Breast epithelium (tissue), 4 donors: Measurements from ENCODE around the gene SYN1. TPM values are rescaled to one million over a fixed set of nuclear protein-coding genes. Genes with fewer than 3 reads are reported as not detected.

Source experiments
- DNase-seq, 2 donors: peaks; one replicate each; pipeline ENCODE4 v3.0.0-alpha.2; 2019; ENCODE audit warnings: low spot score in 2 of 2
- H3K27ac ChIP-seq, 2 donors: fragments of 200-600 bp; sonication (generic) in 1 of 2; one replicate each; pipeline ENCODE4 v1.5.1; 2016 to 2019; ENCODE audit warnings: mild to moderate bottlenecking in 1 of 2
- H3K27me3 ChIP-seq, 2 donors: fragments of 200-600 bp; sonication (generic) in 1 of 2; one replicate each; pipeline versions ENCODE4 v1.5.1 to v1.6.0; 2017 to 2019; ENCODE audit warnings: control low read depth in 1 of 2, mild to moderate bottlenecking in 1 of 2
- H3K36me3 ChIP-seq: fragments of 200-600 bp; one replicate; pipeline ENCODE4 v1.5.1; 2019
- H3K4me1 ChIP-seq, 2 donors: fragments of 200-600 bp; sonication (generic); one replicate each; pipeline ENCODE4 v1.5.1; 2016 to 2019; ENCODE audit warnings: control low read depth in 1 of 2
- H3K4me3 ChIP-seq, 3 donors: fragments of 200-600 bp; sonication (generic); 1 replicate in 2 of 3; 2 replicates in 1 of 3; pipeline ENCODE4 v1.5.1; 2016 to 2019; ENCODE audit warnings: mild to moderate bottlenecking in 3 of 3, moderate library complexity in 2 of 3
- H3K9me3 ChIP-seq, 2 donors: fragments of 200-600 bp; sonication (generic) in 1 of 2; one replicate each; pipeline ENCODE4 v1.5.1; 2016 to 2019; ENCODE audit warnings: control low read depth in 1 of 2
- POLR2A ChIP-seq: fragments of 450-650 bp; IDR thresholded peaks from one replicate; pipeline ENCODE4 v1.6.1; 2016; ENCODE audit warnings: antibody characterized with exemption, mild to moderate bottlenecking, moderate library complexity
- POLR2AphosphoS5 ChIP-seq, 3 donors: sonication (generic); formaldehyde crosslinking; IDR thresholded peaks; one replicate each; pipeline ENCODE4 v1.6.1; 2017; ENCODE audit warnings: antibody characterized with exemption in 3 of 3
- intact Hi-C: fragments of 100-400 bp; cut with DNase I; formaldehyde crosslinking; loops from one replicate; pipeline ENCODE4 v1.15.1; 2023; ENCODE audit warnings: low total_unique reads
- total RNA-seq, 3 donors: library from RNA; depleted of rRNA; stranded (reverse); fragments of >200 nt; gene quantifications; one replicate each; pipeline ENCODE4 v1.1.0, GENCODE V29; 2016
- TF ChIP-seq, protein P1 (sequence below), 3 donors: fragments of 450-650 bp; IDR thresholded peaks; one replicate each; pipeline ENCODE4 v1.5.1; 2016 to 2017; ENCODE audit warnings: antibody characterized with exemption in 3 of 3, mild to moderate bottlenecking in 3 of 3, moderate library complexity in 3 of 3

SYN1 gene
- total RNA-seq, 3 donors from 2014 or later = not detected

DNA sequence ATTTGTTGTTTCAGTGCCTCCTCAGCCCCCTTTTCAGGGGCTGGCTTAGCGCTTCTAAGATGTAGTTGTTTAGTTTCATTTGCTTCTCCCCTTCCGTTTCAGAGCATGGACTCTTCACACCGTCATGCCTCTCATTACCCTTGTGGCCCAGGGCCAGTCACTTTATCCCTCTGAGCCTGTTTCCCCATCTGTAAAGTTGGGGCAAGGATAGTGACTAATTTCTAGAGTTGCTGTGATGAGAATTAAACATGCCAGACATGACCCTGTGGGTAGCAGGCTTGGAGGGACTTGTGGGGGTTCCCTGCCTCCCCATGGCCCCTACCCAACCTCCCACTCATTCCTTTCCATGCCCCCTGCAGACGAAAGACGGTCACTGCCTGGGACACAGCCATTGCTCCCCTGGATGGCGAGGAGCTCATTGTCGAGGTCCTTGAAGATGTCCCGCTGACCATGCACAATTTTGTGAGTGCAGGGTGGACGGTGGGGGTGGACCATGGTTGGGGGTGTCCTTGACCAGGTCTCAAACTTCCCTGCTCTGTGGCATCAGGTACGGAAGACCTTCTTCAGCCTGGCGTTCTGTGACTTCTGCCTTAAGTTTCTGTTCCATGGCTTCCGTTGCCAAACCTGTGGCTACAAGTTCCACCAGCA is 55.1 kb downstream of the SYN1 start:
- H3K4me3 ChIP-seq = no peak overlapping the region
- TF ChIP-seq POLR2A = no peak
- TF ChIP-seq, protein P1, sequence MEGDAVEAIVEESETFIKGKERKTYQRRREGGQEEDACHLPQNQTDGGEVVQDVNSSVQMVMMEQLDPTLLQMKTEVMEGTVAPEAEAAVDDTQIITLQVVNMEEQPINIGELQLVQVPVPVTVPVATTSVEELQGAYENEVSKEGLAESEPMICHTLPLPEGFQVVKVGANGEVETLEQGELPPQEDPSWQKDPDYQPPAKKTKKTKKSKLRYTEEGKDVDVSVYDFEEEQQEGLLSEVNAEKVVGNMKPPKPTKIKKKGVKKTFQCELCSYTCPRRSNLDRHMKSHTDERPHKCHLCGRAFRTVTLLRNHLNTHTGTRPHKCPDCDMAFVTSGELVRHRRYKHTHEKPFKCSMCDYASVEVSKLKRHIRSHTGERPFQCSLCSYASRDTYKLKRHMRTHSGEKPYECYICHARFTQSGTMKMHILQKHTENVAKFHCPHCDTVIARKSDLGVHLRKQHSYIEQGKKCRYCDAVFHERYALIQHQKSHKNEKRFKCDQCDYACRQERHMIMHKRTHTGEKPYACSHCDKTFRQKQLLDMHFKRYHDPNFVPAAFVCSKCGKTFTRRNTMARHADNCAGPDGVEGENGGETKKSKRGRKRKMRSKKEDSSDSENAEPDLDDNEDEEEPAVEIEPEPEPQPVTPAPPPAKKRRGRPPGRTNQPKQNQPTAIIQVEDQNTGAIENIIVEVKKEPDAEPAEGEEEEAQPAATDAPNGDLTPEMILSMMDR (IDR thresholded peaks at IDR 0.05) = no peak
- no peak for TF ChIP-seq POLR2AphosphoS5 (IDR thresholded peaks at IDR 0.05)
- no peak overlapping the region for H3K27ac ChIP-seq
- peaks cover under 1% of the 10 kb centered on the region for H3K36me3 ChIP-seq
- H3K4me1 ChIP-seq = no peaks in the 10 kb centered on the region
- intact Hi-C loops = loop anchor here (5.0 kb wide), 1 partner anchor 1388 kb away; no protein-coding TSS in a partner anchor
- H3K27me3 ChIP-seq = peaks cover 0 to 13% of the 10 kb centered on the region in 2 donors
- no peak for DNase-seq
- no peaks in the 10 kb centered on the region for H3K9me3 ChIP-seq

DNA sequence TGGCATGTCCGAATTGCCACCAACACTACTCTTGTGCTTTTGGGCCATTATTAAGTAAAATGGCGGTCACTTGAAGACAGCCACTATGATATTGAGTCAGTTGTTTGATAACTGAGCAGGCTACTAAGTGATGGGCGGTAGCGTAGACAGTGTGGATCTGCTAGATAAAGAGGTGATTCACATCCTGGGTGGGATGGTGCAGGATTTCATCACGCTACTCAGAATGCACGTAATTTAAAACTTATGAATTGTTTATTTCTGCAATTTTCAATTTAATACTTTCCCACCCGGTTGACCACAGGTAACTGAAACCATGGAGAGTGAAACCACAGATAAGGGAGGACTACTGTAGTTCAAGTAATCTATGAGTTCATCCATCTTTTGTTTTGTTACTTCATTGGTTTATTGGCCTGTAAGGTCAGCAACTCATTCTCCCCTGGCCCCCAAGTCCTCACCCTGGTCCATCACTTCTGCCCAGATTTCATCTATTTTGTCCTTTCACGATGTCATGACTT is 55.8 kb downstream of the SYN1 start:
- Histone ChIP-seq H3K9me3 (no peaks in the 10 kb centered on the region), H3K4me3 (no peak overlapping the region), H3K36me3 (no peaks in the 10 kb centered on the region), H3K27me3 (peaks cover 0 to 6% of the 10 kb centered on the region in 2 donors), H3K27ac (no peak overlapping the region), H3K4me1 (no peaks in the 10 kb centered on the region)
- intact Hi-C loops = no loop called here
- no peak for DNase-seq
- no peak for TF ChIP-seq POLR2A
- TF ChIP-seq POLR2AphosphoS5 (IDR thresholded peaks at IDR 0.05) = no peak
- TF ChIP-seq, protein P1 (IDR thresholded peaks at IDR 0.05) = no peak

DNA sequence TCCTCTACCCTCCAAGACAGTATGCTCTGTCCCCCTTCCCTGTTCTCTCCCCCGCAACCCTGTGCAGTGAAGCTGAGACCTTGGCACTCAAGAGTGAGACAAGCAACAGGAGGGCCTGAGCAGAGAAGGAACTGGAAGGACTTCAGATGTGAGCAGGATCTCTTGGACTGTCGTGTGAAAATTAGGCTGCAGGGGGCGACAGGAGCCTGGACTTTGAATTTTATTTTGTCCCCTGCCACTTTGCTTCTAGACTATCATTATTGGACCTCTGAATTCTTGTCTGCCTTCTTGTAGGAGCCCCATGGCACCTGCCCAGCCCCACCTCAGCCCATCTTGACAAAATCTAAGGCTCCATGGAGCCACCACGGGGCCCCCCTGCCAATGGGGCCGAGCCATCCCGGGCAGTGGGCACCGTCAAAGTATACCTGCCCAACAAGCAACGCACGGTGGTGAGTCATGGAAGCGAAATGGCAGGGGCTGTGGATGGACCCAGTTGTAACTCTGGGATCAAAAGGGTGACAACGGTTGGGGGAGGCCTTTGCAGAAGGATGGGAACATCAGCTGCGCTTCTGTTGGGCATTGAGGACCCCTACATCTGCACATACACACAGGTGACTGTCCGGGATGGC is 56.9 kb downstream of the SYN1 start:
- H3K27me3 ChIP-seq = peaks cover 0 to 11% of the 10 kb centered on the region in 2 donors

DNA sequence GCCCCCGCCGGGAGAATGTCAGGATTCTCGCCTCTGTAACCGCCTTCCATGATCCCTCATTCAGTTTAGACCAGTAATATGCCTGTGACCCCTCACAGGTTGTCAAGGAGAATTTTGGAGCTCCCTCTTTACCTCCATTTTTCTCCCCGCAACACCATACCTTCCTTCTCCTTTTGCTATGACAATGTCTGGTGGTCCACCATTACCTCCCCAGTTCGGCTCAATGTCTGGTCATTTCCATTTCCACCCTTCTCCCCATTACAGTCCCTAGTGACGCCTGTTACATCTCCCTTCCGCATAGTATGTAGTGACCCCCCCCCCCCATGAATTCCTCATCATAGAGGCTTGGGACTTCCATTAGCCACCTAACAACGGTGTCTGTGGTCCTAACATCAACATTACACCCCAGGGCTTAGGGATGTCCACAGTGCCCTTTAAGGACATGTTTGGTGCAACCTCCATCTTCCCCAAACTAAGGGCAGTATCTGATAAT is 58.0 kb downstream of the SYN1 start:
- Histone ChIP-seq H3K27me3 (peaks cover 0 to 21% of the 10 kb centered on the region in 2 donors), H3K4me1 (no peaks in the 10 kb centered on the region), H3K9me3 (no peaks in the 10 kb centered on the region), H3K36me3 (no peaks in the 10 kb centered on the region), H3K4me3 (peak overlapping the region; percentile 58 to 64 (median 62)), H3K27ac (peak overlapping the region; percentile 91 to 94)
- no peak for DNase-seq
- intact Hi-C loops = no loop called here
- TF ChIP-seq POLR2AphosphoS5 (IDR thresholded peaks at IDR 0.05) (no peak), POLR2A (no peak)
- TF ChIP-seq, protein P1 (IDR thresholded peaks at IDR 0.05) = no peak

More for the DNA sequence above, 56.9 kb downstream of the SYN1 start:
- DNase-seq = no peak
- H3K9me3 ChIP-seq = no peaks in the 10 kb centered on the region
- H3K4me3 ChIP-seq = no peak overlapping the region
- H3K36me3 ChIP-seq = no peaks in the 10 kb centered on the region
- no peak overlapping the region for H3K27ac ChIP-seq
- TF ChIP-seq, protein P1 (IDR thresholded peaks at IDR 0.05) = no peak
- TF ChIP-seq POLR2AphosphoS5 (IDR thresholded peaks at IDR 0.05) = no peak
- no peak for TF ChIP-seq POLR2A
- no peaks in the 10 kb centered on the region for H3K4me1 ChIP-seq
- intact Hi-C loops = no loop called here
